Stimulated activated CD8-positive, alpha-beta memory T cell treated with anti-CD3 and anti-CD28 coated beads, Interleukin-4, amount 100 ng/mL, for 4 hours (primary cell): Measurements from ENCODE around the gene RFWD3.
"Not testable (repeated sequence)": the region's sequence is repeated elsewhere in the genome, so short reads cannot be mapped to it uniquely, and the experiment has no call there.

Experiments
- DNase-seq, 2 donors: peaks; one replicate each; pipeline ENCODE4 v3.0.0-alpha.2; 2020; ENCODE audit warnings: low read depth in 2 of 2, low spot score in 1 of 2

RFWD3 gene, protein sequence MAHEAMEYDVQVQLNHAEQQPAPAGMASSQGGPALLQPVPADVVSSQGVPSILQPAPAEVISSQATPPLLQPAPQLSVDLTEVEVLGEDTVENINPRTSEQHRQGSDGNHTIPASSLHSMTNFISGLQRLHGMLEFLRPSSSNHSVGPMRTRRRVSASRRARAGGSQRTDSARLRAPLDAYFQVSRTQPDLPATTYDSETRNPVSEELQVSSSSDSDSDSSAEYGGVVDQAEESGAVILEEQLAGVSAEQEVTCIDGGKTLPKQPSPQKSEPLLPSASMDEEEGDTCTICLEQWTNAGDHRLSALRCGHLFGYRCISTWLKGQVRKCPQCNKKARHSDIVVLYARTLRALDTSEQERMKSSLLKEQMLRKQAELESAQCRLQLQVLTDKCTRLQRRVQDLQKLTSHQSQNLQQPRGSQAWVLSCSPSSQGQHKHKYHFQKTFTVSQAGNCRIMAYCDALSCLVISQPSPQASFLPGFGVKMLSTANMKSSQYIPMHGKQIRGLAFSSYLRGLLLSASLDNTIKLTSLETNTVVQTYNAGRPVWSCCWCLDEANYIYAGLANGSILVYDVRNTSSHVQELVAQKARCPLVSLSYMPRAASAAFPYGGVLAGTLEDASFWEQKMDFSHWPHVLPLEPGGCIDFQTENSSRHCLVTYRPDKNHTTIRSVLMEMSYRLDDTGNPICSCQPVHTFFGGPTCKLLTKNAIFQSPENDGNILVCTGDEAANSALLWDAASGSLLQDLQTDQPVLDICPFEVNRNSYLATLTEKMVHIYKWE

DNA sequence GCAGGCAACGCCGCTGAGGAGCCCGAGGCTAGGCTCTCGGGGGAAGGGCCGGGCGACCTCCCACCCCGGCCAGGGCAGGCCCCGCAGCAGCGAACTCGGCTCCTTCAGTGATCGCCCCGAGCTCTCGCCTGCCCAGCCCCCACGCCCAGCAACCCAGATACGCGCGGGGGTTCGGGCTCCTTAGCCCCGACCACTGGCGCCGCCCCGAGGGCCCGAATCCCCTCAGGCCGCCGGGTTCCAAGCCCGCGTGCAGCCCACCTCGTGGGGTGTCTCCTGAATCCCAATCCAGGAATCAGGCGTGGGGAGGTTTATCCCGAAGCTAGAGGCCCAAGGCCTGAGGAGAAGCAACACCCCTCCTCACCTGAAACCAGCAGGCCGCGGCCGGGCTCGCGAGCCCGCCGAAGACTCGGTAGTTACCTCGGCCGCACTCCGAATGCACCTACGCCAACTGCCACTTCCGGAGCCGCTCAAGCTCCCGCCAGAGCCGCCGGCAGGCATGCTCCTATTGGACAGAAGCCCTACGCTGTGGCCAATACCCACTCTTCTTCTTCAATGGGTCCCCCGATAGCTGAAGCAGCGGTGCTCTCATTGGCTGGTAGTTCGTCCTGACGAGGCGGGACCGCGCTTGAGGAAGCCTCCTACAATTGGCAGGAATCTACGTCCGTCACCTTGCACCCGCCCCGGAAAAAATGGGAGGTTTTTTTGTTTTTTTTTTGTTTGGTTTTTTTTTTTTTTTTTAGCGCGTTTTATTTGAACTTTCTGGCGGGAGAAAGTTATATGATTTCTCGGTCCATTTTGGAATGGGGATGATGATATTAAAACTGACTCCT, at the start of gene RFWD3:
Gene RFWD3 (minus strand): TSS at position 453 of the 830 bp plus-strand sequence. CDS start 5,428 bp downstream, outside the sequence.
- DNase-seq, result peak; percentile 92 to 95

DNA sequence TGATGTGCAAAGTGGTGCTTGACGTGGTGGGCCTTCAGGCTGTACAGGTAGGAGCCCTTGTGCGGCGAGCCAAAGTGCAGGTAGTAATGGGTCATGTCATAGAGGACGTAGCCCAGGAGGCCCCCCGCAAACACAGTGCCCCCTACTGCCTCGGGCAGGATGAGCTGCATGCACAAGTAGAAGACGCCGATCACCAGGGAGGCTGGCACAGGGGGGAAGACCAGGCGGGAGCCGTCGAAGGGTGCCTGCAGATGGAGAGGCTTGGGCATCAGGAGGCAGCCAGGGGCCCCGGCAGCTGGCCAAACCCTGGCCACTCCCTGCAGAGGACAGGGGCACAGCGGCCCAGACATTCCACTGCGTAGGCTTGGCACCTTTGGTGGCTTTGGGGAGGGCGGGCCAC, 49.7 kb upstream of the RFWD3 start:
- no peak for DNase-seq

DNA sequence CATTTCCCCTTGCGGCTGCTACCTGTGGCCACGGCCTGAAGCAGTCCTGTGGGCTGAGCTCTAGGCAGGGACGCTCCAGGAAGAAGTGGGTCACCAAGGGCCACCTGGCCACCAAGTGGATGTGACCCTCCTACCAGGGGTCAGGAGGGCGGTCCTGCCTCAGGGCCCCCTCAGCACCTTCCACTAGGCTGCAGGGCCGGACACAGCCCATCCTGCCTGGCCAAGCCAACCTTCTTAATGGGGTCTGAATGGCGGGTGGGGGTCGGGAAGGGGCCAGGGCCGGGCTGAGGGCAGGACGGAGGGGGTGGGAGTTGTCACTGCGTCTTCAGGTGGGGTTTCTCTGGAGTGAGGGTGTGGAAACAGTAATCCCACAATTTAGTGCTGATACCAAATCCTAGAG, 47.2 kb upstream of the RFWD3 start:
- no peak for DNase-seq

DNA sequence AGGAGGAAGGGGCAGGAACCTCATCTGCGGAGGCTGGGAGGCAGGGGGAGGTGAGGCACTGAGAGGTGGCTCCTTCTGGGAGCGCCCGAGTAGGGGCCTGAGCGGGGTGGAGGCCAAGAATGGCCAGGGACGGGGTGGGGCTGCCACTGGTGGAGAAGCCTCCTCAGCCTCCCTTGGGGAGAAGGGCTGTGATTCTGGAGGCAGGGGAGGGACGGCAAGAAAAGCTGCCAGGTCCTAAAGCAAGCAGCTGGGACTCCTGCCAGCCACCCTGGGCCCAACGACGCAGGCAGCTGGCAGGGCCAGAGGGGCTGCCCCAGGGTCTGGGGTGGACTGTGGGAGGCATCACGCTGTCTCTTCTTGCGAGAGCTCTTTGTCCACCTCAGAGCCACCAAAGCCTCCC, 46.6 kb upstream of the RFWD3 start:
- DNase-seq, result no peak

DNA sequence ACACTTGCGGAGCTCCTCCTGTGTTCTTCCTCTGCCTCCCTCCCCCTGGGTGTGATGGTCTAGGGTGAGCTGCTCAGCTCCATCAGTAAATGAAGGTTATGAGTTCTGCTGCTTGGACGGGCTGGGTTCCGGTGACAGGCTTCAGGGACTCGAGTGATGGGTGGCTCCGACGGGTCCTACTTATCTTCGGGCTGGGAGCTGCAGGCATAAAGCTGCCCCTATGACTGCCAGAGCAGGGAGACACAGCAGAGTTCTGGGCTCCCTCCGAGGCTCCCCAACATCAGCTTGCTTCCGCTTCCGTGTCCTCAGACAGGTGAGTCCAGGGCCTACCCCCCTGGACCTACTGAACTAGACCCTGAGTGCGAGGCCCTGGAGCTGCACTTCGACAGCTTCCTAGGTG, 45.3 kb upstream of the RFWD3 start:
- no peak for DNase-seq

DNA sequence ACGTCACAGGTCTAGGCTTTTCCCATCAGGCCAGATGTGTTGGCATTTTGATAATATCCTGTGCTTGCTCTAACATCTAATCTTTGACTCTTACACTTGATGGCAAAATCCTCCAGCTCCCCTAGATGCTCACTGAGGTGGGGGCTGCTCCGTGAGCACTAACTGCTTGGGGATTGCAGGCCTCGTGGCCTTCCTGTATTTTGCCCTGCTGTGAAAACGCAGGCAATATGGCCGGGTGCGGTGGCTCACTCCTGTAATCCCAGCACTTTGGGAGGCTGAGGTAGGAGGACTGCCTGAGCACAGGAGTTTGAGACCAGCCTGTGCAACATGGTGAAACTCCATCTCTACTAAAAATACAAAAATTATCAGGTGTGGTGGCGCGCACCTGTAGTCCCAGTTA, 43.7 kb upstream of the RFWD3 start:
- no peak for DNase-seq

DNA sequence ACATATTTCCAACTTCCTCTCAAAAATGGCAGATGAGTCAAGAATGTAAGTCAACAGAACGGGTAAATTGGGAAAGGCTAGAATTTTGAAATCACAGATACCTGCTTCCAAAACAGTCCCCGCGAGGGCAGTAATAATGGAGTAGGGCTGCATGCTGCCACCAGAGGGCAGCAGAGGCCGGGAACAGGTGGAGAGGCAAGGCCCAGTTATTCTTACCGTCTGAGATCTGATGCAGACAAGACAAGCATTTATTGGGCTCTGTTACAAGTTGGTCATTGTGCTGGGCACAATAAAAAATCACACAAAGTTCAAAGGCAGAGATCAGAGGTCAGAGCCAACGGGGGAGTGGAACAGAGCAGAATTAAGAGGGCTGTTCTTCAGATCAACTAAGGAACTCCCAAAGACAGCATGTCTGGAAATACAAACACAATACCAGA, 42.8 kb upstream of the RFWD3 start:
- DNase-seq, result peak; percentile 57 to 59

DNA sequence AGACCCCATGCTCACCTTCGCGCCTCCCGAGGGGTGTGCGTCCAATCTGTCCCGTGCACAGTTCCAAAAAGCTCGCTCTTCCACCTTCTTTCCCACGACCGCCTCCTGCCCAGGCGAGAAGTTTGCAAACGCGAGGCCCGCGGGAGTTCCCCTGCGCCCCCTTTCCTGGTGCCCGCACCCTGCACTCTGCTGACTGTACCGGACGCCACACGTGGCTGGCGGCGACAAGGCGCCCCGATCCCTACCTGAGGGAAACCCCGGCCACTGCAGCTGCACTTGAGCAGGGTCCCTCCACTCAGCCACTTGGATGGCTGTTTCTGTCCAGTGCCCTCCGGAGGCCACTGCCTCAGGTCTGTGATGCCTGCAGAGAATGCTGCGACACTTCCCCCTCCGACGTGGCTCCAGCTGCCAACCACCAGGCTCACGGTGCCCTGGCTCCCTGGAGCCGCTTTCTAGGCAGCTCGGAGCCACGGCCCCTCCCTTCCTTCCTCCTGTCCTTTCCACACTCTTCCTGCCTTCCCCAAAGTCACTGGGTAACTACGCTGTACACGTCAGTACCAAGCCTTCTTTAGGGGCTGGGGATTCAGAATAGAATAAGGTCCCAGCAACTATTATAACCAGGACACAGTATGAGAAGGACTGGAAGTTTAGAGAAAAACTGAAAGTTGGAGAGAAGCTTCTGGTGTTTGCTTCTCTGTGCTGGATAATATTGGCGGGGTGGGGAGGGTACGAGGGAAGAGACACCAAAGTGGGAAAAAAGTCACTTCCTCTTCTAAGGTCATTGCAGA, 34.0 kb upstream of the RFWD3 start, which contains the start of gene MLKL:
Gene MLKL (minus strand): TSS at position 425 of the 788 bp plus-strand sequence. CDS start 5,105 bp downstream, outside the sequence.
- DNase-seq, result peak; percentile 31 to 53

DNA sequence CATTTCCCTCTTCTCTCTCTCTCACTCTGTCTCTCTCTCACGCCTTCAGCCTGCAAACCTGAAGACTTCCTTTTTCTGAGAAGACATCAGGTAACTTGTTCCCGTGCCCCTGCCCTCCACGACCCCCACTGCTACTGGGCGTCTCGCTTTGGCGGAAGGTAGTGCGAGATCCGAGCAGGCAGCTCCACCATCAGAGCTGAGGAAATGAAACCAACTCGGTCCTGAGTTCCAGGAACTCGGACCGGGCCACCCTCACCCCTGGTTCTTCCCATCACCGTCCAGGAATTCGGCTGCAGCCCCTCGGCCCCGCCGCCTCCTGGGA, 33.4 kb upstream of the RFWD3 start:
- DNase-seq, result no peak

DNA sequence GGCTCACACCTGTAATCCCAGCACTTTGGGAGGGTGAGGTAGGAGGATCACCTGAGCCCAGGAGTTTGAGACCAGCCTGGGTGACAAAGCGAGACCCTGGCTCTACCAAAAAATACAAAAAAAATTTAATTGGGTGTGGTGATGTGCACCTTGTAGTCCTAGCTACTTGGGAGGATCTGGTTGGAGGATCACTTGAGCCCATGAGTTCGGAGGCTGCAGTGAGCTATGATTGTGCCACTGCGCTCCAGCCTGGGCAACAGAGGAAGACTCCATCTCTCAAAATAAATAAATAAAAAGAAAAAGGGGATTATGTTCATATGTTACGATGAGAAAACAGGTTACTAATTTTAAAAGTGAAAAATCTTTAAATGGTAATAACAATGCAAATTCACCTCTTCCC, 33.0 kb upstream of the RFWD3 start:
- no peak for DNase-seq

DNA sequence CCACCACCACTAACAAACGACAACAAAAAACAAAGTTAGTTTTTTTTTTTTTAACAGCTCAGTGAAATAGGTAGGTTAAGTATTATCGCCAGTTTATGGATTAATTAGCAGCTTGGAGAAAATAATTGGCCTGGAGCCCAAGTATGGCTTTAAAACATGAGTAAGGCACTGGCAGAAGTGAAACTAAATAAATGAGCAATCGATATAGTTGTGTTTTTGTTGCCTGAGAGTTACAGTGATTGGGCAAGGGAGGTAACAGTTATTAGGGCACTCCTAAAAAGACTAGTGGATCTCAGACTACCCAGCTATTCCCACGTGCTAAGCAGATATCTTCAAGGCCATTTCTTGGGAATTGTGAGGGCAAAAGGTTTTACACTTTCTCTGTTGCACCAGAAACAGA, 31.5 kb upstream of the RFWD3 start:
- no peak for DNase-seq

DNA sequence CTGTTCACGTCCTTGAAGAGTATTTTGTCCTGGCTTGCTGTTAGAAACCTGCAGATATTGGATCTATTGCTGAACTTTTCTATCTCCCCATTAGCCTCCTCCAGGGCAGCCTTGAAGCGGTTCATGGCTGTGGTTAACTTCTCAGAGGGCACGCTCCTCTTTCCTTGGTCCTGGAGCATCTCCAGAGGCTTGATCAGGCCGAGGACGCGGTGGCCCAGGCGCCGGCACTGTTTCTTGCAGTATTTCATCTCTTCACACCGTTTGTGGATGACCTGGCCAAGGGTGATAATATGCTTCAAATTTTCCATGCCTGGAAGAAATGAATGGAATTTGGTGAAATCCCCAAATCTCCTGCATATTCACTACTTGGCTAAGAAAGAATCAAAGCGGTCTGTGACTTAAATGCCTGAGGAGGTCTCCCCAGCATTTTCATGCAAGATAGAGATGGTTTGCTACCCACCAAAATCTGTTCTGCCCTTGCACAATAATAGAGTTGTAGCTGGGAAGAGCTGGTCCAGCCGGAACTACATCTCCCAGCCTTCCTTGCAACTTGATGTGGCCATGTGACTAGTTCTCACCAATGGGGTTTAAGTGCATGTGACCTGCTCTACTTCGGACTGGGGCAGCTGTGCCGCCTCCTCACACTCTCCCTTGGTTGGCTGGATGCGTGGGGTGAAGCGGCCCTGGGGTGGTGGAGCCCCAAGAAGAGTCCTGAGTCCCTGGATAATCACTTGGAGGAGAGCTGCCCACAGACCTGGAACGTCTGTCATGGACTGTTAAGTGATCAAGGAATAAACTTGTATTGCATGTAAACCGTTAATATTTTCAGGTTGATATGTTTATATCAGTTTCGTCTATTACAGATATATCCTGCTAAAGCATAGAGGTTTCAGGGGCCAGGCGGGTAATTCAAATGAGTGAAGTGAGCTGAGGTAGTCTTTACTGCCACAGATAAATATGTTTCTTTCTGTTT, 29.1 kb upstream of the RFWD3 start:
- DNase-seq, result no peak

DNA sequence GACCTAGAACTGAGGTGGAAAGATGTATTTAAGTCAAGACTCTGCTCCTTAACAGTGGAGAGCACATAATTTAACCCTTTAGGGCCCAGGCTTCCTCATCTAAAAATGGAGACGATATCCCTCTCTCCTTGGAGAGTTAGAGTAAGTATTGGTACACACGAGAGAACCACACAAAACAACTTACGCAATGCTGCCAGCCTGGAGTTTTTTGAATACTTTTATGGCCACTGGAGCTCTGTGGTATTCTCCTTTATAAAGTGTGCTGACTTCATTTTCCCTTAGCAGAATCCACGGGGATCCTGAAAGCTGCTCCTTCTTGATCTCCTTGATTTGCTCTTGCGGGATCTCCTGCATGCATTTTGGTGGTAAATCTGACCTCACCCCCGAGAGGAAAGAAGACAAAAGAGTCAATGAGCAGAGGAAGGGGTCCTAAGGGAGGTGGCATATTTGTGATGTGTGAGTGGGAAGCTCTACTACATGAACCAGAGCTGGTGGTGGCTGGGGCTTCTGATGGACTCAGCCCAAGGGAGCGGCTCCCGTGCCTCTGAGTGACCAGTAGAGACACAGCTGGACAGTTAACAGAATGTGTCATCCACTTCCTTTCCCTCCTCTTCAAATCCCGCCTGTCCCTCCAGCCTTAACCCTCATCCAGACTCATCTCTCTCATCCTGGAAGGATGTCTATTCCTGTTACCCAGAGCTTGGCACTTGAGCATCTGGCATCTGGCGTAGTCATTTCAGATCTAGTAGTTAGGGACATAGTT, 24.6 kb upstream of the RFWD3 start:
- no peak for DNase-seq

DNA sequence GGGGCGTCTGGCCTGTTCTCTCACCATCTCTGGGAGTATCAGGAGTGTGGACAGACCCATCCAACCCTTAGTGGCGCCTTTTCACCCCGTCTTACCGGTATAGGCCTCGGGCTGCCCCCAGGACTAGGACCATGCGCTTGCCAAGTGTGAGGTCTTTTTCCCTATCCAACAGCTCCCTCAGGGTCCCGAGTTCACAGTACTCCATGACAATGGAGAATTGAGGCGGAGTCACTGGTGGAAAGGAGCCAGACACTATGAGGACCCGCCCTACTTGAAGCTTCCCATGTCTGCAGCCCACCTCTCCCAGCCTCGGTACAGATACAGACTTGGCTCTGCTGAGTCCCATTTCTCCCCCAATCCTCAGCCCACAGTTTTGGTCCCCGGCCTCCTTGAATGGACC, 15.9 kb upstream of the RFWD3 start:
- no peak for DNase-seq

DNA sequence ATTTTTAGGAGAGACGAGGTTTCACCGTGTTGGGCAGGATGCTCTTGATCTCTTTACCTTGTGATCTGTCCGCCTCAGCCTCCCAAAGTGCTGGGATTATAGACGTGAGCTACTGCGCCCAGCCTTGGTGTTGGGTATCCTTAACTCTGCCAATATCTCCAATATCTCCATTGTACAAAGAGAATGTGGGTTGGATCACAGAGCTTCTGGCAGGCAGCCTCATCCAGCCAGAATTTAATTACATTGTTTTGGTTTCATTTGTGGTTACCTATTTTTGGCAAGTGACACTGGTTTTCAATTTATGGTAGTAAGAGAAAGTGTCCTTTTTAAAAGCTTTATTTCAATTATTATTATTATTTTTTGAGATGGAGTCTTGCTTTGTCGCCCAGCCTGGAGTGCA, 14.0 kb upstream of the RFWD3 start:
- DNase-seq, result no peak

DNA sequence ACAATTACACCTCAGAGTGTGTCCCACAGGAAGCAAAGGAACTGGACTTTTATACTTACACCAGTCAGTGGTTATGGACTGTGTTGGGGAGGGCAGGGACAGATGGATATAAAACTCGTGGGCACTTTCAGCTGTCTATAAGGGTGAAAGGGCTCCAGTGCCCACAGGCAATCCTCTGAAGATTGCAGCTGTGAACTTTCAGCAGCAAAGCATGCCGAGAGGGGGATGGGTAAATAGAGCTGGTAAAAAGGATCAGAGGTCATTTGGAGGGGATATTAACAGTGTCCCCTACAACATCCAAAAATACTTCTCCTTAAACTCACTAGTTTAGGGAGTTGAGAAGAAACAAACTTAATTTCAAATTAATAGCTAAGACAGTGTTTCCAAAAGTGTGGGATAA, 13.3 kb upstream of the RFWD3 start:
- no peak for DNase-seq

DNA sequence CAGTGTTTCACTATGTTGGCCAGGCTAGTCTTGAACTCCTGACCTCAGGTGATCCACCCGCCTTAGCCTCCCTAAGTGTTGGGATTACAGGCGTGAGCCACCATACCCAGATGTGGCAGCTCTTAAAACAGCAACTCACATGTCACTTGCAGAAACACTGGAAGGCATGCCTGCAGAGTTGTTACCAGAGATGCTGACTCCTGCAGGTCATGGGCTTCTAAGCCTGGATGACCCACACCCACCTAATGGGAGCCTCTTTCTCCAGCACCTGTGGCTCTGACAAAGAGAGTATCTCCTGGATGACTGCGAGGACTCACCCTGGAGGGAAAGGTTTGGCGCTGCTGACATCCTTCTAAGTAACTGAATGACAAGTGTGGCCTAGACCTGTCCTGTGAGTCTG, 11.2 kb upstream of the RFWD3 start:
- DNase-seq, result no peak

DNA sequence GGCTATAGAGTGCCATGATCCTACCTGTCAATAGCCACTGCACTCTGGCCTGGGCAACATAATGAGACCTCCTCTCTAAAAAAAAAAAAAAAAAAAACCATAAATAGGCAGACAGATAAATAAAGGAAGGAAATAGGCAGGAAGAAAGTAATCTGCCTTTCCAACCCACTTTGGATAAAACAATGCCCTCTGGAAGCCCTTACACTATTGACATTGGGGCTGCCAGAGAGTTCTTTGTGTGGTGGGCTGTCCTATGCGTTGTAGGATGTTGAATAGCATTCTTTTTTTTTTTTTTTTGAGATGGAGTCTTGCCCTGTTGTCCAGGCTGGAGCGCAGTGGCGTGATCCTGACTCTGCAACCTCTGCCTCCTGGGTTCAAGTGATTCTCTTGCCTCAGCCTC, 7.2 kb upstream of the RFWD3 start:
- DNase-seq, result no peak

DNA sequence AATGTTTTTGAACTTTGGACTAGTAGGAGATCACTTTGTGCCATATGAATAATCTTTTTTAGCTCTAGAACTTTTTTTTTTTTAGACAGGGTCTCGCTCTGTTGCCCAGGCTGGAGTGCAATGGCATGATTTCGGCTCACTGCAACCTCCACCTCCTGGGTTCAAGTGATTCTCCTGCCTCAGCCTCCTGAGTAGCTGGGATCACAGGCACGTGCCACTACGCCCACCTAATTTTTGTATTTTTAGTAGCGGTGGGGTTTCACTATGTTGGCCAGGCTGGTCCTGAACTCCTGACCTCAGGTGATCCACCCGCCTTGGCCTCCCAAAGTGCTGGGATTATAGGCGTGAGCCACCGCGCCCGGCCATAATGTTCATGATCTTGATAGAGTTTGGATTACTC, 2.2 kb upstream of the RFWD3 start:
- not testable (repeated sequence) for DNase-seq
